SU-DHL-6 (cell line): ENCODE results near the gene SLC25A25.

Experiments used
- EZH2phosphoT487 ChIP-seq: fragments of 200-600 bp; sonication (generic), shearing (Covaris generic); conservative IDR thresholded peaks from 2 replicates; pipeline ENCODE4 v1.6.1; 2018; ENCODE audit warnings: mild to moderate bottlenecking, antibody characterized with exemption, low read length, moderate library complexity, mixed read lengths
- TF ChIP-seq, protein P1 (sequence below): fragments of 200-600 bp; sonication (generic); IDR thresholded peaks from one replicate; pipeline ENCODE4 v1.5.1; 2017; ENCODE audit warnings: antibody characterized with exemption, mild to moderate bottlenecking, low read length, moderate library complexity; ENCODE audit not compliant: insufficient read depth, poor library complexity, severe bottlenecking

DNA sequence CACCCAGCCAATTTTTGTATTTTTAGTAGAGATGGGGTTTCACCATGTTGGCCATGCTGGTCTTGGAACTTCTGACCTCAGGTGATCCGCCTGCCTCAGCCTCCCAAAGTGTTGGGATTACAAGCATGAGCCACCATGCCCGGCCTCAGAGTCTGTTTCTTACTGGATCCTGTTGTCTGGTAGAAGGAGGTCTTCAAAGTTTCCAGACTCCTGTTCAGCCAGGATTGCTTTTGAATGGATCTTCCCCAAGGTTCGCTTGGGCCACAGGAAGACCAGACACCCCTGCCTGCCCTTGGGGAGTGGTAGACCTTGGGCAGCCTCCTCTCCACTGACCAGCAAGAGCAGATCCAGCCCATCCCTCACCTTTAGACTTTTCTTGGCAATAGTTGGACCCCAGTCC is 73.6 kb downstream of the SLC25A25 start:
- TF ChIP-seq, protein P1, sequence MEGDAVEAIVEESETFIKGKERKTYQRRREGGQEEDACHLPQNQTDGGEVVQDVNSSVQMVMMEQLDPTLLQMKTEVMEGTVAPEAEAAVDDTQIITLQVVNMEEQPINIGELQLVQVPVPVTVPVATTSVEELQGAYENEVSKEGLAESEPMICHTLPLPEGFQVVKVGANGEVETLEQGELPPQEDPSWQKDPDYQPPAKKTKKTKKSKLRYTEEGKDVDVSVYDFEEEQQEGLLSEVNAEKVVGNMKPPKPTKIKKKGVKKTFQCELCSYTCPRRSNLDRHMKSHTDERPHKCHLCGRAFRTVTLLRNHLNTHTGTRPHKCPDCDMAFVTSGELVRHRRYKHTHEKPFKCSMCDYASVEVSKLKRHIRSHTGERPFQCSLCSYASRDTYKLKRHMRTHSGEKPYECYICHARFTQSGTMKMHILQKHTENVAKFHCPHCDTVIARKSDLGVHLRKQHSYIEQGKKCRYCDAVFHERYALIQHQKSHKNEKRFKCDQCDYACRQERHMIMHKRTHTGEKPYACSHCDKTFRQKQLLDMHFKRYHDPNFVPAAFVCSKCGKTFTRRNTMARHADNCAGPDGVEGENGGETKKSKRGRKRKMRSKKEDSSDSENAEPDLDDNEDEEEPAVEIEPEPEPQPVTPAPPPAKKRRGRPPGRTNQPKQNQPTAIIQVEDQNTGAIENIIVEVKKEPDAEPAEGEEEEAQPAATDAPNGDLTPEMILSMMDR, result no peak
- no peak for TF ChIP-seq EZH2phosphoT487
